ENCODE measurements around the gene DNAJC1. TPM values are rescaled to one million over a fixed set of nuclear protein-coding genes. Genes with fewer than 3 reads are reported as not detected.

The DNAJC1 gene
- total and polyA plus RNA-seq, 4 donors: 21.2 to 48.1 (median 32.5) TPM

- Histone ChIP-seq H3K27ac (ENCODE audit: low read depth in 1 of 2, low read length in 2 of 2) (no peak overlapping the region), H3K9ac (ENCODE audit: low read depth in 1 of 2, low read length in 2 of 2) (no peak overlapping the region), H3K36me3 (ENCODE audit: control insufficient read depth in 4 of 4, insufficient read depth in 3 of 4, low read depth in 1 of 4, low read length in 3 of 4) (no peaks in the 10 kb centered on the region), H3K9me3 (ENCODE audit: control insufficient read depth in 4 of 4, low read length in 3 of 4) (no peaks in the 10 kb centered on the region), H3K4me3 (ENCODE audit: low read depth in 1 of 3, low read length in 3 of 3) (no peak overlapping the region), H3K4me1 (ENCODE audit: control insufficient read depth in 4 of 4, insufficient read depth in 4 of 4, low read length in 3 of 4) (no peaks in the 10 kb centered on the region), H3K27me3 (ENCODE audit: control insufficient read depth in 4 of 4, insufficient read depth in 4 of 4, low read length in 3 of 4) (no peaks in the 10 kb centered on the region)
- DNase-seq (ENCODE audit: low spot score): no peak
- TF ChIP-seq NR2F2 (IDR thresholded peaks at IDR 0.05): no peak
- no peak for TF ChIP-seq JUND (IDR thresholded peaks at IDR 0.05)
- TF ChIP-seq HNF4A (conservative IDR thresholded peaks at IDR 0.05): no peak
- TF ChIP-seq RXRA (IDR thresholded peaks at IDR 0.05): no peak
- TF ChIP-seq, protein P1, sequence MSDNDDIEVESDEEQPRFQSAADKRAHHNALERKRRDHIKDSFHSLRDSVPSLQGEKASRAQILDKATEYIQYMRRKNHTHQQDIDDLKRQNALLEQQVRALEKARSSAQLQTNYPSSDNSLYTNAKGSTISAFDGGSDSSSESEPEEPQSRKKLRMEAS (IDR thresholded peaks at IDR 0.05): no peak
- TF ChIP-seq, protein P2, sequence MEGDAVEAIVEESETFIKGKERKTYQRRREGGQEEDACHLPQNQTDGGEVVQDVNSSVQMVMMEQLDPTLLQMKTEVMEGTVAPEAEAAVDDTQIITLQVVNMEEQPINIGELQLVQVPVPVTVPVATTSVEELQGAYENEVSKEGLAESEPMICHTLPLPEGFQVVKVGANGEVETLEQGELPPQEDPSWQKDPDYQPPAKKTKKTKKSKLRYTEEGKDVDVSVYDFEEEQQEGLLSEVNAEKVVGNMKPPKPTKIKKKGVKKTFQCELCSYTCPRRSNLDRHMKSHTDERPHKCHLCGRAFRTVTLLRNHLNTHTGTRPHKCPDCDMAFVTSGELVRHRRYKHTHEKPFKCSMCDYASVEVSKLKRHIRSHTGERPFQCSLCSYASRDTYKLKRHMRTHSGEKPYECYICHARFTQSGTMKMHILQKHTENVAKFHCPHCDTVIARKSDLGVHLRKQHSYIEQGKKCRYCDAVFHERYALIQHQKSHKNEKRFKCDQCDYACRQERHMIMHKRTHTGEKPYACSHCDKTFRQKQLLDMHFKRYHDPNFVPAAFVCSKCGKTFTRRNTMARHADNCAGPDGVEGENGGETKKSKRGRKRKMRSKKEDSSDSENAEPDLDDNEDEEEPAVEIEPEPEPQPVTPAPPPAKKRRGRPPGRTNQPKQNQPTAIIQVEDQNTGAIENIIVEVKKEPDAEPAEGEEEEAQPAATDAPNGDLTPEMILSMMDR (IDR thresholded peaks at IDR 0.05; ENCODE audit: low read depth, low read length, missing input control): no peak
- TF ChIP-seq TAF1 (conservative IDR thresholded peaks at IDR 0.05): no peak
- TF ChIP-seq GABPA (IDR thresholded peaks at IDR 0.05 in 1 of 2, conservative IDR thresholded peaks at IDR 0.05 in 1 of 2): no peak
- no peak for TF ChIP-seq ATF3 (IDR thresholded peaks at IDR 0.05)
- no peak for TF ChIP-seq EGR1 (IDR thresholded peaks at IDR 0.05; ENCODE audit: low read depth in 2 of 2)
- TF ChIP-seq YY1 (IDR thresholded peaks at IDR 0.05): no peak
- no peak for TF ChIP-seq FOXA2 (IDR thresholded peaks at IDR 0.05)
- TF ChIP-seq HNF4G (IDR thresholded peaks at IDR 0.05): no peak
- TF ChIP-seq ZBTB33 (IDR thresholded peaks at IDR 0.05): no peak
- TF ChIP-seq FOXA1 (IDR thresholded peaks at IDR 0.05): no peak
- no peak for TF ChIP-seq REST (IDR thresholded peaks at IDR 0.05)
- no peak for TF ChIP-seq RAD21 (IDR thresholded peaks at IDR 0.05)
- TF ChIP-seq SP1 (IDR thresholded peaks at IDR 0.05): no peak
- 34% methylated on average over 3 of the region's 3 CpGs for WGBS
Measured at GRCh38 chr10:22017283-22018020, 13.9 kb upstream of the DNAJC1 start.

Measured in liver (tissue), 9 donors.